NCI-H446 (cell line): Measurements from ENCODE around the gene C12orf50.
"Not testable (repeated sequence)": the region's sequence is repeated elsewhere in the genome, so short reads cannot be mapped to it uniquely, and the experiment has no call there.

Experiments
- DNase-seq, 2 experiments: peaks; one replicate each; lab custom pipeline; 2025; lab: John Stamatoyannopoulos, UW

C12orf50 gene, protein sequence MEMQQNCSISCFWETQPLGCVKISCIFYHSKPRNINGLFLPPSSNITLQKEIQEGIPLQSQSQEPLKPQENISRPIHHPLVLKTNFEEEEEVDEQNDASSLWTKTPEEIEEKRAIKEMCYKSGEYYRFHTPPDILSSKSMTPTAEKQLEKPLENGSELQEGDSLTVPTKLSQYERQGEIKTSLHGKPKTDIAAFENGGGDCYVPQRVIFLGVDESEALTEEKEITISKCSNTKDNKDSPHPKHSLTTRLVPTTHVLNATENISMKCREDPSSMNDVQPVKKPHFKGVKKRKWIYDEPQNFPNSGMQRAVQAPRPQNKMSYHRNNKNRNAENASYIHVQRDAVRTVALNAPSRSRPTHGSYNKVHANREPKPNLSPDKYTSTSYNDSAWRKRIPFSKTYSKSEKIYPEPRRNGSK

DNA sequence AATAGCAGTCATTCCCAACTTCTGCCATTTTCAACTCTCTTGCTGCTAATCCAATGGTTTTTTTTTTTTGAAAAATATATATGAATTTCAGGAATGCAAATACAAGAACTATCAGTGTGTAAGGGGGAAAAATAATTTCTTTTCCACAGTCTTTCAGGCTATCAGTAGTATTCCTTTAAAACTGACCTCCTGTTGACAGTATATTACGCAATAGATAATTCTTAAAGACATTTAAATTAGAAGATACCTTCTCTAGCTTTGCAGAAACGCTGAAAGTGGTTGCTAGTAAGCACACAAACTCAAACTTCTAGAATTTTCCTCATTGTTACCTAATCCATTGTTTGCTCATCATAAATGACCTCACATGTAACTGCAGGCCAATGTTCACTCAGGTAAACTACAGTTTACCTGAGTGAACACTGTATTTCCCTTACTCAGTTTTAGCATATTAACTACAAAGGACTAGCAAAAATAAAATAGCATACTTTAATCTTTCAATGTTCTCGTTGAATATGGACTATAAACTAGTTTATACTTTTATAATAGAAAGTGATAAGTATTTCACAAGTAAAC is at the start of gene C12orf50:
Gene C12orf50 (minus strand): TSS at position 309 of the 573 bp plus-strand sequence. CDS start 2,439 bp downstream, outside the sequence.
- no peak for DNase-seq

DNA sequence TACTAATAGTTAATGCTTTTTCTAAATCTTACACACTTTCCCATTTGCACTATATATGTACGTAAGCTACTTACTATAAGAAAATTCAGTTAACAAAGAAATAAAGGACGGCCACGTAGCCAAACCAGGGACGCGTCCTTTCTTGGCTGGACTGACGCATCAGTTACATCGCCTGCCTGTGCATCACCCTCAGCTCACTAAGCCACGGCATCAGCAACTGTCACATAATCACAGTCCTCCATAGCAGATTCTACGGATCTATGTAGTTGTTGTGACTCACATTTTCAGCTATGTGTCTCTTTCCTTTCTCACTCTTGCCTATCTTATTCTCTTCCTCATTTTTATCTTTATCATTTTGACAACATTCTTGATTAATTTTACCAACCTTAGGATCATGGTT is 38.1 kb upstream of the C12orf50 start:
- DNase-seq: no peak

DNA sequence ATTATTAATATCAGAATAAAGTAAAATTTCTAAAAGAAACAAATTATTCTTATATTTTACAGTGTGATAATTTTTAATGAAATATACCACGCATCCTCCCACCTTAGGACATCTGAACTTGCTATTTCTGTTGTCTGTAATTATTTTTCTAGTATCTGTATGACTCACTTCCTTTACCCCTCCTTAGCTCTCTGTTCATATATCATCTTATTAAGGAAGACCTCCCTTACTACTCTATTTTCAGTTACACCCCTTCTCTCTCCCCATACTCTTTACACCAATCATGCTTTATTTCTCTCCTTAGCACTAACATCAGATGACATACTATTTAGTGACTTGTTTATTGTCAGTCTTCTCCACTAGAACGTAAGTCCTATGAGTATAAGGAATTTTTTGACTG is 34.2 kb upstream of the C12orf50 start:
- DNase-seq: no peak

DNA sequence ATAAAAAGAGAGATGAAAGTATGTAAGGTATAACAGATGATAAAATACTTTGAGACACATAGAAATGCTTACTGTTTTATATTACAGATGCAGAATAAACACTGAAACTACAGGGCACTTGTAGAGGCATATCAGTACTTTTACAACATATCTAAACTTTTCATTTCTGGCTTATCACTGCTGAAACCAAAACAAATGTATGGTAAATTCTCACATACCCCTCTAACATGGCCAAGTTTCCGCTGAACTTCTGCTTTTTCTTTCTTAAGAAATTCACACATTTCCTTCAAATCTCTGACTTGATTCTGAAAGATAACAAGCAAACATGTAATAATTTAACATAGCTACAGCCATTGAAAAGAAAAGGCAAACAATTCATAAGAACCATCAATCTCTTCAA is 33.3 kb upstream of the C12orf50 start:
- DNase-seq: no peak

DNA sequence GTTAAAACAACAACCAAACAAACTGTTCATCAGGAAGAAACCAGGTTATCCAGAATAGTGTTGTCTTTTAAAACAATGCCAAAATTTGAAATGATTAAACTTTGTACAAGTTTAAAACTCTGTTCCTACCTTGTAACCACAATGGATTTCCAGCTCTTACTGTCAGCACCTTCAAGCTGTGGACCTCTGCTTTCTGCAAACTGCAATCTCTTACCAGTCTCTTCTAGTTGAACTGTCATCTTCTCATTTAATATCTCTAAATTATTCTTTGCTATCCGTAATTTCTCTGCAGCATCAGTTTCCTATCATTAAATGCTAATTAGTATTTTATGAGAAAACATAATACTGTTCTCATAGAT is 29.5 kb upstream of the C12orf50 start:
- DNase-seq: no peak

DNA sequence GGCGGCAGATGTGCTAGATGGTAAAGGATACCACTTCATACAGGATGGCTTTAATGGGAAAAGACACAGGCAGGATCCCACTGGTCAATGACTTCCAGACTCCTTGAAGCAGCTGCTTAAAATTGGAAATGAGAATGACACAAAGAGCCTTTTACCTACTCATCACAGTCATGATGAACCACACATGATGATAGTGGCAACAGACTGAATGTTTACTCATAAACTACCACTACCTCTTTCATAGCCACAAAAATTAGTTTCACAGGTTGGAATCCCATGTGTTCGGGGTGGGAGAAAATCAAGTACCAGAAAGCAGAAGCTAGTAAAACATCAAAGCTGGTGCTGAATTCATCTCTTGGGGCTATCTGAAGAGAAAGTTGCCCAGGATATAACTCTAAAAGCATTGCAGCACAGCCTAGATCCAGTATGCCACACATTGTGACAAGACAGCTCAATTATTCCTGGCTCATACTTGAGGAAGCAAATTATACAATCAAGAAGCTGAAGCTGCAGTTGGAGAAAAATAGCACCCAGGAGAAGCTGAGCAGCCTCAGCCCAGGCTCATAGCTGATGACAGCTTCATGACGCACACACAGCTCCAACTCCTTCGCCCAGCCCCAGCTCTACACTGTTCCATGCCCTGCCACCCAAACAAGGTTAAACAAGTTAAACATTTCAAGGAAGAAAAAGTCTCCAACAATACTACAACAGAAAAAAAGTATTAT is 29.0 kb upstream of the C12orf50 start:
- DNase-seq: no peak

DNA sequence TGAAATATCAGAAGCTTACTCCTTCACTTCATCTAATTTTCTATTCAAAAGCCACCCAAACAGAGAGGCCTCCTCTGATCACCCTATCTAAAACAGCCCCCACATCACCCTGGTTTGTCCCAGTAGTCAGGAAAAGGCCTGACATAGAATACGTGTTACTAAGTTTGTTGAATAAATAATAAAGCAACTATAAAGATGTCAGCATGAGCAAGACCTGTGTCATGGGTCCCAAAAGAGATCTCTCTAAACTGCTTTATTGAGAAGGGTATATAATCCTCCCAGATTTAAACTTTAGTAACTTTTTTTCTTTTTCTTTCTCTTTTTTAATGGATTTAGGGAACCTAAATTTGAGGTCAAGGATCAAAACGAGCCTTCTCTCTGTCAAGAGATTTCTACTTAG is 27.4 kb upstream of the C12orf50 start:
- no peak for DNase-seq

DNA sequence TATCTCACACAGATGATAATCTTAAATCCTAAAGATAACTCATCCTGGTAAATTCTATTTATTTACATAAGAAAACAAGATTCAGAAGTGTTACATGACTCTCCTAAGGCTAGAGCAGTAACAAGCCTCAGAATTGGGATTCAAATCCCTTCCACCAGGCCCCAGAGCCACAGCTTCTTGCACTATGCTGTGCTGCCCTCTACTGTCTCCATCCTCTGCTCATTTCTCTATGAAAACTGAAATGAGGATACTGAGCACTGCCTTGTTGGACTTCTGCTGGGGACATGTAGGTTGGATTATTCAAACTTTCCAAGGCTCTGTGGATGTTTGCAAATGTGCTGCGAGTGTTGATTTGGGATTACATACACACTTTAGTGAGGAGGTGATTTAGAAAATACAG is 23.5 kb upstream of the C12orf50 start:
- DNase-seq: peak in 1 of 2 experiments; percentile 65

DNA sequence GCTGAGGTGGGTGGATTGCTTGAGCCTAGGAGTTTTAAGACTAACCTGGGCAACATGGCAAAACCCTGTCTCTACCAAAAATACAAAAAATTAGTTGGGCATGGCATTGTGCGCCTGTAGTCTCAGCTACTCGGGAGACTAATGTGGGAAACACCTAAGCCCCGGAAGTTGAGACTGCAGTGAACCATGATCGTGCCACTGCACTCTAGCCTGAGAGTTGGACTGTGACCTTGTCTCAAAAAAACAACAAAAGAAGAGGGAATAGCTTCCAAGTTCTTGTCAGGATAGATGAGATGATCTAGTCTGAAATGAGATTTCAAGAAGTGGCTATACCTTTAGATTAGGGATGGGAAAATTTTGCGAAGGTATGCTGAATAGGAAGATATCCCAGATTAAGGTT is 14.8 kb upstream of the C12orf50 start:
- DNase-seq: no peak

DNA sequence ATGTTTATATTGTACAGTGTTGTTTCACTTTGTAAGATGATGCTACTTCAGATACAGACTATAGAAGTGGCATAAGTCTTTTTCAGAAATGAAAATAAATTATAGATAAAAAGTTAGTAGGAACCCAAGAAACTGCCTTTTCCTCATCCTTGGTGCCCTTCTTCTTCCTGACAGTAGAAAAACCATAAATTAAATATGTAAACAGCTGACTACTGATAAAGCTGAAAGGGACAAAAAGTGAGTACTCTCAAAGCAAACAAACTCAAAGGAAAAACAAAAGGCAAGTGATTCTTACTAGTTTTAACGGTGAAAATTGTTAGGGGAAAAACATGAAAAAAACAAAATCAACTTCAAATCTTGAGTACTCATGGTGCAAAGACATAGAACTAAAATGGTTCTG is 8.6 kb upstream of the C12orf50 start:
- DNase-seq: no peak

DNA sequence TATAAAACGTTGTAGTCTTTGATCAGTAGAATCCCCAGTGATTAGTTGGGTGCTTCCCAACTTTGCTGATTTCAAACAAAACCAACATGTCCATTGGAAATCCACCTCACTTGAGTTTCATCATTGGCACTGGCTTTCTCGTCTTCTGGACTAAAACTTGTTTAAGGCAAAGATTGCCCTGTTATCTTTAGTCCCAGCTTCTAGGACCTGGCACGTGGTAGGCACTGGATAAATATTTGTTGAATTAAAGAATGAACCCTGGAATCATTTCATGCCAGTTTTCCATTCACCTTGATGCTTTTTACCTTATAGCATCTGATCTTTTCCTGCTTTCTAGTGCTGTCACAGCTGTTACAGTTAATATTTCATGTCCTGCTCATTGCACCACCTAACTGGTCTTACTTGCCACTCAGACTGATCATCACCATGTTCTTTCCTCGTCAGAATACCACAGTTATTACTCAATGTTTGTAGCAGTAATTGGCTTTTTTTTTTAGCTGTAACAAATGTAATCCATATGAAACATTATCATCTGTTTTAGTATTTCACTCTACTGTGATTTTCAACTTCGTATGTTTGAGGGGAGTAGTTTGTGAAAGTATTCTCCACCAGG is 7.3 kb upstream of the C12orf50 start:
- DNase-seq: no peak

DNA sequence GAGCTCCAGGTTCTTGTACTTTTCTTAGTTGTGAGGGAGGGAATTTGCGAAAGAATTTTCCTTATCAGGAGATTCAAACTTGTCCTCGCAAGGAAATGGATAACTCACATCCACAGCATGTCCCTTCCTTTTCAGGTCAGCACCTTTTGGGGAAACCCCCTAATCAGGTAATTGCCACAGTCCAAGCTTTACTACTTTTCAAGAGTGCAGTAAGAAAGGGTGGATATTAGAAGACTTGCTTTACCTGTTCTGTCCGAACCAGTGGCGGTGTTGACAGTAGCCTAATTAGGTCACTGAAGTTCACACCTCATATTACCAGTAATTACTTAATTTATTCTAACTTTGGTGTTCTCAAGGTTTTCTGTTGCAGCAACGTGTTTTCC is 6.7 kb upstream of the C12orf50 start:
- no peak for DNase-seq

DNA sequence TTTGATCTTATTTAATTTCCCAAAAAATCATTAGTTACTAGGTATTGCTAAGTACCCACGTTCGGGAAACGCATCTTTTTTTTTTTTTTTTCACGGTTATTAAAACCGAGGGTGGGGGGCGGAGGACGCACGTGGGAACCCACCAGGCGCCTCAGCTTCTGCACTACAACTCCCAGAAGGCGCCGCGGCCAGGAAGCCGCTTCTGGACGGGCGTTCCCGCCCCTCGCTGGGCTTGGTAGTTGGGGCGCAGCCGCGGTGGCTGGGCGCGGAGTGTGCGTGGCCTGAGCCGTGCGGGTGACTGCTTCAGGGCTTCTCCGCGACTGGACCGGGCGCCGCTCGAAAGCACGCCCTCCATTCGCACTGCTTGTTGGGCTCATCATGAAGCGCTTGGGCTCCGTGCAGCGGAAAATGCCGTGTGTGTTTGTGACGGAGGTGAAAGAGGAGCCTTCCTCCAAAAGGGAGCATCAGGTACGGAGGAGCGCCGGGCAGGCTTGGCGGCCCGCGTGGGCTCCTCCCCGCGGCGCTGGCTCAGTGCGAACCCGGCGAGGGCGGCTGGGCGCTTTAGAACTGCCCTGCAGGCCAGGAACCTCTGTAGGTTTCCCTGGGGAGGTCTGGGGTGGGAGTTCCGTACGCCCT is 6.2 kb upstream of the C12orf50 start:
- peak; percentile 66 to 94 for DNase-seq

DNA sequence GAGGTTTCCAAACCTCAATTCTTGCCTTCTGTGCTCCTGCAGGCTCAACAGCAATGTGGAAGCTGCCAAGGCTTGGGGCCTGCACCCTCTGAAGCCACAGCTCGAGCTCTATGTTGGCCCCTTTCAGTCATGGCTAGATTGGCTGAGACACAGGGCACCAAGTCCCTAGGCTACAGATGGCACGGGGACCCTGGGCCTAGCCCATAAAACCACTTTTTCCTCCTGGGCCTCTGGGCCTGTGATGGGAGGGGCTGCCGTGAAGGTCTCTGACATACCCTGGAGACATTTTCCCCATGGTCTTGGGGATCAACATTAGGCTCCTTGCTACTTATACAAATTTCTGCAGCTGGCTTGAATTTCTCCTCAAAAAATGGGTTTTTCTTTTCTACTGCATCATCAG is 2.0 kb upstream of the C12orf50 start:
- DNase-seq: not testable (repeated sequence)

DNA sequence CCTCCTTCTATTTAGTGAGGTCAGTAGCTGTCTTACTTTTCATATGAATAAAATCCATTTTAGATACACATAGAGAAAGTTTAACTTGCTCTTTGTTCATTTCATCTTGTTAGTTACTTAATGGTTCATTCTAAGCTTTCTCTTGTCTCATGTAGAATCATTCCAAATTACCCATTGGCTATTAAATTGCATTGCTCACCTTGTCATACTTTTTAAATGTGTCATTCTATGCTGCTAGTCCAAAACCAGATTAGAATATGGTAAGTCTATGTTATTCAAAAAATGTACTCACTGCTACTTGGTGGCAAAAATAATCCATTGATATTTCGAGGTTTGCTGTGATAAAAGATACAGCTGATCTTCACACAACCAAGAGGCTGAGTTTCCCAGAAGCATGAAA is 3.0 kb downstream of the C12orf50 start:
- no peak for DNase-seq

DNA sequence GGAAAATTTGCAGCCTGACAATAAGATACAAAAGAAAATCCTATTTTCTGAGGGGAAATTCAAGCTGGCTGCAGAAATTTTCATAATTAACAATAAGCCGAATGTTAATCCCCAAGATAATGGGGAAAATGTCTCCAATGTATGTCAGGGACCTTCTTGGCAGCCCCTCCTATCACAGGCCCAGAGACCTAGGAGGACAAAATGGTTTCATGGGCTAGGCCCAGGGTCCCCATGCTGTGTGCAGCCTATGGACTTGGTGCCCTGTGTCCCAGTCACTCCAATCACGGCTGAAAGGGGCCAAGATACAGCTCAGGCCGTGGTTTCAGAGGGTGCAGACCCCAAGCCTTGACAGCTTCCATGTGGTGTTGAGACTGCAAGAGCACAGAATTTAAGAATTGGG is 11.2 kb downstream of the C12orf50 start:
- no peak for DNase-seq

DNA sequence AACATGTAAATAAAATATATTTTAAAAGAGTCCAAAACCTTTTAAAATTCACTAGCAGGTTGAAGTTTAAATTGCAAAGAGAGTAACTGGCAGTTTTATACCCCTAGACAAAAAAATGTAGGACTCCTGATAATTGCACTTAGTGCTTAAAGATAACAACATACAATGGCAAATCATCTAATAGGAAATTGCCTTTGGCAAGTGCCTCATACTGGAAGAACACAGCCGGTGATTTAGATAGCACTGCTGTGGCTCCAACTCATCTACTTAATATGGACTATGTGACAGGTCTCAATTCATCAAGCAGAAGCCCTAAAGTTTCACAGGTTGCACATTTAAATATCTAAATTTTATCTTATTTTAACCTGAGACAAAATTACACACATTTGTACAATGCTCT is 13.4 kb downstream of the C12orf50 start:
- no peak for DNase-seq

DNA sequence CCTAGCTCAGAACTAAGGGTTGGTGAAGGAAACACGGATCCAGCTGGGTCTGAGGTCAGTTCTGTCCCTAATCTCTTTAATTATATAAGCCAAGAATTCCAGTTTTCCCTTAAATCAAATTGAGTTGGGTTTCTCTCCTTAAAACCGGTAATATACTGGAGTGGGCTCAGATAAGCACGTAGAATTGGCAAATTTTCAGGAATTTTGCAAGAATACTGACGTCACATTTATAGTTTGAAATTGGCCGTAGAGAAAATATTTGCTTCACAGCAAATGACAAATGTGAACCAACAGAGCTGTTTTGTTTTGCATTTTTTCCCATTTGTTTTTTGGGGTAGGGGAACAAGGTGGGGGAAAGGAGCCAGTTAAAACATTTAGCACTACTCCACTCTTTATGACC is 17.4 kb downstream of the C12orf50 start:
- no peak for DNase-seq

DNA sequence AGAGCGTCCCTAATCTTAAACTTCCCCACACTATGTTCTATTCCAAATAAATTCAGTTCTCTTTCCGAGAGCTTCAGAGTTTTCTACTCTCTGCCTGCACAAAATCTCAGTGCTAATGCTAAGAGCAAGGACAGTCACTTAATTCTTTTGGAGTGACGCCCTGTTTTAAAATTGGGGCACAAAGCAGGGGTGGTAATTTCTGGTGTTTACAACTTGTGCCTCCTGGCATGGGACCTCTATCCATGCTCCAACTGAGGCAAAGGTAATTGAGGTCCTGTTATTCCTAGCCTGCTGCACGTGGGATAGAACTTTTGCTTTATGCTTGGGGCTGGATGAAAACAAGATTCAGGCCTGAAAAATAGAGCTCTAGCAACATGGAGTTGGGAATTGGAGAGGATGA is 22.9 kb downstream of the C12orf50 start:
- DNase-seq: no peak

DNA sequence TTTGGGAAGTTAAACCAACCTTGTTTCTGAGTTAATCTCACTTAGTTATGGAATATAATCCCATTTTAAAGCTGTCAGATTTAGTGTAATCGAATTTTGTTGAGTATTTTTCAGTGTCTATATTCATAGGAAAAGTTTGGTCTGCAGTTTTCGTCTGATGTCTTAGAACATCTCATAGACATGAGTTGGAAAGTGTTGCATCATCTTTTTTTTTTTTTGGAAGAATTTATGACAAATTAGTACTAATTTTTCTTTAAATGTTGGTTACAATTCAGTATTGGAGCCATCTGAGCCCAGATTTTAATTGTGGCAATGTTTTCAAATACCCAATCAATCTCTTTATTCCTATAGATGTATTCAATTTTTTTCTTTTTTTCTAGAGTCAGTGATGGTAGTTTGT is 27.9 kb downstream of the C12orf50 start:
- DNase-seq: no peak

DNA sequence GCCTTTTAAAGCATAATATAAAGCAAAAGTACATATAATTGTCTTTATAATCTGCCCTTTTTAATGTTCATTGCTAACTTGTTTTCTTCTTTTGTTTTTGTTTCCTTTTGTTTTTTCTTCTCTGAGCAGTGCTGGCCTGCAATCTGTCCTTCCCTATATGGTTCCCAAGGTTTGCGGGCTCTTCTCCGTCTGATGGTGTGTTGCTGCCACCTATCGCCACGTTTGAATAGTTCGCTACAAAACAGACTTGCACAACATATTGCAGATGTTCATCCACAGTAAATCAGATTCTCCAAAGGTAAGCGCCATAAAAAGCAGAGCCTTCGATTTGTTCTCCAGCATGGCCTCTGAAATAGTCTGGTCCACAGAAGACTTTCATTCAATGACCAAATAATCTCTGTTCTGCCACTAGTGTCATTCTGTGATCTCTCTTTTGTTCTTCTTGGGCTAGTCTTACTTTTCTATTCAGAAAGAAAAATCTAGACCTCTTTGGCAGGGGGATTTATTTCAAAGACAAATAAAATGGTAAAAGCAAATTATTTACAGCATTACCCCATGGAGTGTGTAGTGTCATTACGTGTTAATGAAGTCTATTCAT is 33.5 kb downstream of the C12orf50 start:
- peak; percentile 66 to 82 for DNase-seq

DNA sequence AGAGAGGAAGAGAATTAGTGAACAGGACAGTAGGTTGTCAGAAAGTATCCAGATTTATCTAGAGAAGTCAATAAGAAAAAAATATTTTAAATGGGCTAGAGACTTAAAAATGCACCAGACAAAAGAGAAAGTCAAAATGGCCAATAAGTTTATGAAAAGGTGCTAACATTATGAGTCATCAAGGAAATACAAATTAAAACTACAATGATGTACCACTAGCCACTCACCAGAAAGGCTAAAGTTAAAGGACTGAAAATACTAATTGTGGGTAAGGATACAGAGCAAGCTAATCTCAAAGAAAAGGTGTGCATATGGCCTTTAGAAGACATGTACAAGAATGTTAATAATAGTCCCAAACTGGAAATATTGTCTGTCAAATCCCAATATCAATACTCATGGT is 37.7 kb downstream of the C12orf50 start:
- DNase-seq: no peak
